Measurements from ENCODE around the gene POLR3B.

GRCh38 chr12:106353175-106353574 lies 4.4 kb upstream of the POLR3B start:
- TF ChIP-seq CTCF (IDR thresholded peaks at IDR 0.05; ENCODE audit: insufficient read depth, low read length), result no peak
- no peak for TF ChIP-seq GABPA (IDR thresholded peaks at IDR 0.05; ENCODE audit: low read depth)
- no peak for TF ChIP-seq POLR2AphosphoS5 (IDR thresholded peaks at IDR 0.05; ENCODE audit: low read depth)
- no peak for TF ChIP-seq REST (IDR thresholded peaks at IDR 0.05; ENCODE audit: insufficient replicate concordance, low read depth)
